SU-DHL-6 (cell line): ENCODE data around the gene SCARB1.

Experiments used
- CTCF ChIP-seq: fragments of 200-600 bp; sonication (generic); IDR thresholded peaks from one replicate; pipeline ENCODE4 v1.5.1; 2017; ENCODE audit warnings: antibody characterized with exemption, mild to moderate bottlenecking, low read length, moderate library complexity; ENCODE audit not compliant: insufficient read depth, poor library complexity, severe bottlenecking
- EZH2phosphoT487 ChIP-seq: fragments of 200-600 bp; sonication (generic), shearing (Covaris generic); conservative IDR thresholded peaks from 2 replicates; pipeline ENCODE4 v1.6.1; 2018; ENCODE audit warnings: mild to moderate bottlenecking, antibody characterized with exemption, low read length, moderate library complexity, mixed read lengths

GRCh38 chr12:124758266-124759220, 105.1 kb downstream of the SCARB1 start:
- TF ChIP-seq CTCF (no peak), EZH2phosphoT487 (no peak)
